GM21723 (cell line): ENCODE data around the gene THEMIS.
"Not testable (repeated sequence)": the region's sequence is repeated elsewhere in the genome, so short reads cannot be mapped to it uniquely, and the experiment has no call there.

ENCODE experiments used
- ATAC-seq: cut with Tn5 transposase; IDR thresholded peaks from one replicate; pipeline ENCODE4 v1.9.1; 2021; ENCODE audit warnings: mild to moderate bottlenecking, moderate library complexity; ENCODE audit not compliant: unreplicated experiment

Gene THEMIS

GRCh38 chr6:127812985-127813698 lies 87.7 kb downstream of the THEMIS start:
- no peak for ATAC-seq

- ATAC-seq, result no peak
Measured at GRCh38 chr6:127811900-127812570, 88.8 kb downstream of the THEMIS start.

GRCh38 chr6:127807806-127808517 lies 92.9 kb downstream of the THEMIS start:
- no peak for ATAC-seq

- ATAC-seq, result no peak
Measured at GRCh38 chr6:127796713-127797112, 104.1 kb downstream of the THEMIS start.

GRCh38 chr6:127794405-127794804 lies 106.5 kb downstream of the THEMIS start:
- no peak for ATAC-seq

- no peak for ATAC-seq
Measured at GRCh38 chr6:127793396-127793795, 107.5 kb downstream of the THEMIS start.

GRCh38 chr6:127792616-127793015 lies 108.2 kb downstream of the THEMIS start:
- no peak for ATAC-seq

- no peak for ATAC-seq
Measured at GRCh38 chr6:127791779-127792528, 108.9 kb downstream of the THEMIS start.

- ATAC-seq, result no peak
Measured at GRCh38 chr6:127790571-127790970, 110.3 kb downstream of the THEMIS start.

GRCh38 chr6:127786109-127786508 lies 114.7 kb downstream of the THEMIS start:
- no peak for ATAC-seq

- ATAC-seq, result no peak
Measured at GRCh38 chr6:127784468-127784867, 116.4 kb downstream of the THEMIS start.

GRCh38 chr6:127781636-127782272 lies 119.1 kb downstream of the THEMIS start:
- ATAC-seq, result not testable (repeated sequence)

GRCh38 chr6:127776320-127776719 lies 124.5 kb downstream of the THEMIS start:
- no peak for ATAC-seq

GRCh38 chr6:127775371-127775770 lies 125.5 kb downstream of the THEMIS start:
- ATAC-seq, result no peak

- no peak for ATAC-seq
Measured at GRCh38 chr6:127768745-127769144, 132.1 kb downstream of the THEMIS start.

GRCh38 chr6:127768223-127768622 lies 132.6 kb downstream of the THEMIS start:
- no peak for ATAC-seq

GRCh38 chr6:127765949-127766348 lies 134.9 kb downstream of the THEMIS start:
- ATAC-seq, result no peak

- no peak for ATAC-seq
Measured at GRCh38 chr6:127762284-127762683, 138.6 kb downstream of the THEMIS start.

GRCh38 chr6:127761084-127761483 lies 139.8 kb downstream of the THEMIS start:
- no peak for ATAC-seq

GRCh38 chr6:127749095-127749494 lies 151.8 kb downstream of the THEMIS start:
- no peak for ATAC-seq

GRCh38 chr6:127748290-127748689 lies 152.6 kb downstream of the THEMIS start:
- no peak for ATAC-seq
